ENCODE results near the gene MICALL2.

DNA sequence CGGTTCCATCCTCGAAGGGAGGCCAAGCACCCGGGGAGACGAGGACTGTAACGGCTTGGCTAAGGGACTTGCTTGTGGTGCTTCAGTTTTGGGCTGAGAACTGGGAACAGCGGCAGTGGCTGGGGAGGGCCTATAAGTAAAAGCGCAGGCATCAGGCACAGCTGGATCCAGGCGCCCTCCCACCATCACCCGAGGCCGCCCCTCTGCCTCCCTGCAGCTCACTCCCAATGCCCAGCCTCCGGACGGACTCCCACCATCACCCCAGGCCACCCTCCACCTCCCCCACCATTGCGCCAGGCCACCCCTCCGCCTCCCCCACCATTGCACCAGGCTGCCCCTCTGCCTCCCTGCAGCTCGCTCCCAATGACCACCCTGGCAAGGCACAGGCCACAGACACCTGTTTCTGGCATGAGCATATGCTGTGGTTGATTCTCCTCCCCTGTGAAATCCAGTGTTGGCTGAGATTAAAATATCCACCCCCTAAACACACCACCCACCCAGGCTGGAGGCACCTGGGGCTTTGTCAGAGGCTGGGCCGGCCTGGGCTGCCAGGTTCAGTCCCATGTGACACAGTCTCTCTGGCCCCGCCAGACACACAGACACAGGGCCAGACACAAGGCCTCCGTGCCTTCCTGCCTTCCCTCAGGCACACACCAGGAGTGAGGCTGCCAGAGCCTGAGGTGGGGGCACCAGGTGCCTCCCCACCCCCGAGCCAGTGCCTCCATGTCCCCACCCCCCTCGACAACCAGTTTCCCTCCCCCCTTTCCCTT lies 16.7 kb downstream of the MICALL2 start:
- TF ChIP-seq POLR2A (IDR thresholded peaks at IDR 0.05; ENCODE audit: low read depth): no peak
- TF ChIP-seq POLR2AphosphoS5 (IDR thresholded peaks at IDR 0.05): no peak
- TF ChIP-seq, protein P1, sequence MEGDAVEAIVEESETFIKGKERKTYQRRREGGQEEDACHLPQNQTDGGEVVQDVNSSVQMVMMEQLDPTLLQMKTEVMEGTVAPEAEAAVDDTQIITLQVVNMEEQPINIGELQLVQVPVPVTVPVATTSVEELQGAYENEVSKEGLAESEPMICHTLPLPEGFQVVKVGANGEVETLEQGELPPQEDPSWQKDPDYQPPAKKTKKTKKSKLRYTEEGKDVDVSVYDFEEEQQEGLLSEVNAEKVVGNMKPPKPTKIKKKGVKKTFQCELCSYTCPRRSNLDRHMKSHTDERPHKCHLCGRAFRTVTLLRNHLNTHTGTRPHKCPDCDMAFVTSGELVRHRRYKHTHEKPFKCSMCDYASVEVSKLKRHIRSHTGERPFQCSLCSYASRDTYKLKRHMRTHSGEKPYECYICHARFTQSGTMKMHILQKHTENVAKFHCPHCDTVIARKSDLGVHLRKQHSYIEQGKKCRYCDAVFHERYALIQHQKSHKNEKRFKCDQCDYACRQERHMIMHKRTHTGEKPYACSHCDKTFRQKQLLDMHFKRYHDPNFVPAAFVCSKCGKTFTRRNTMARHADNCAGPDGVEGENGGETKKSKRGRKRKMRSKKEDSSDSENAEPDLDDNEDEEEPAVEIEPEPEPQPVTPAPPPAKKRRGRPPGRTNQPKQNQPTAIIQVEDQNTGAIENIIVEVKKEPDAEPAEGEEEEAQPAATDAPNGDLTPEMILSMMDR (IDR thresholded peaks at IDR 0.05): no peak
- no peak for TF ChIP-seq EP300 (IDR thresholded peaks at IDR 0.05)
